Middle frontal gyrus (tissue), 1 donor: Measurements from ENCODE around the gene FITM1.

Source experiments
- DNase-seq: peaks from one replicate; pipeline ENCODE4 v3.0.0-alpha.2; 2015; ENCODE audit warnings: low spot score; ENCODE audit errors: extremely low spot score

FITM1 gene

GRCh38 chr14:24179961-24180796 is 49.7 kb downstream of the FITM1 start:
- DNase-seq, result no peak

- no peak for DNase-seq
These were observed 51.1 kb downstream of the FITM1 start for GRCh38 chr14:24181371-24182077.
